Fibroblast of lung (primary cell): Measurements from ENCODE around the gene TAF5L. TPM values are rescaled to one million over a fixed set of nuclear protein-coding genes. Genes with fewer than 3 reads are reported as not detected.

Source experiments
- DNase-seq, 2 donors: peaks; one replicate each; pipeline versions ENCODE4 v3.0.0 to v3.0.0-alpha.2; 2010; ENCODE audit warnings: low read depth in 2 of 2
- H2AFZ ChIP-seq: 2 replicates; pipeline ENCODE4 v1.5.1; 2012; ENCODE audit warnings: low read length, control low read depth, inconsistent platforms
- H3K27ac ChIP-seq: 2 replicates; pipeline ENCODE4 v1.5.1; 2011; ENCODE audit warnings: low read length, control low read depth; ENCODE audit not compliant: insufficient read depth
- H3K27me3 ChIP-seq: 2 replicates; pipeline ENCODE4 v1.5.1; 2011; ENCODE audit warnings: mild to moderate bottlenecking, low read length; ENCODE audit not compliant: control insufficient read depth, insufficient read depth
- H3K36me3 ChIP-seq: 2 replicates; pipeline ENCODE4 v1.5.1; 2011; ENCODE audit warnings: low read length; ENCODE audit not compliant: control insufficient read depth, insufficient read depth
- H3K4me1 ChIP-seq: 2 replicates; pipeline ENCODE4 v1.5.1; 2011; ENCODE audit warnings: low read length; ENCODE audit not compliant: control insufficient read depth, insufficient read depth; ENCODE audit errors: extremely low read depth
- H3K4me2 ChIP-seq: 2 replicates; pipeline ENCODE4 v1.5.1; 2011; ENCODE audit warnings: low read length, control low read depth; ENCODE audit not compliant: insufficient read depth; ENCODE audit errors: extremely low read depth
- H3K4me3 ChIP-seq, 4 experiments: fragments of 200-600 bp in 1 of 4; sonication (generic) in 1 of 4; replicated peaks in 1 of 4; 2 replicates each; pipeline ENCODE4 v1.5.1; 2011 to 2016; ENCODE audit warnings: low read length in 4 of 4, low read depth in 3 of 4, mild to moderate bottlenecking in 3 of 4, control low read depth in 2 of 4, inconsistent platforms in 1 of 4, mixed read lengths in 1 of 4; ENCODE audit not compliant: insufficient read depth in 1 of 4; ENCODE audit errors: control extremely low read depth in 1 of 4
- H3K79me2 ChIP-seq: 2 replicates; pipeline ENCODE4 v1.5.1; 2012; ENCODE audit warnings: mild to moderate bottlenecking, low read length, inconsistent platforms; ENCODE audit not compliant: control insufficient read depth, insufficient read depth
- H3K9ac ChIP-seq: 2 replicates; pipeline ENCODE4 v1.5.1; 2011; ENCODE audit warnings: mild to moderate bottlenecking, low read length, control low read depth; ENCODE audit not compliant: insufficient read depth
- H3K9me3 ChIP-seq: 2 replicates; pipeline ENCODE4 v1.5.1; 2012; ENCODE audit warnings: low read depth, low read length; ENCODE audit not compliant: control insufficient read depth, insufficient read depth
- H4K20me1 ChIP-seq: 2 replicates; pipeline ENCODE4 v1.5.1; 2011; ENCODE audit warnings: low read length; ENCODE audit not compliant: control insufficient read depth, insufficient read depth; ENCODE audit errors: extremely low read depth
- CTCF ChIP-seq, 2 donors: IDR thresholded peaks in 1 of 2; conservative IDR thresholded peaks in 1 of 2; 1 replicate in 1 of 2; 2 replicates in 1 of 2; pipeline ENCODE4 v1.5.1; 2011 to 2012; ENCODE audit warnings: low read length in 2 of 2, control low read depth in 1 of 2, inconsistent platforms in 1 of 2, low read depth in 1 of 2, mild to moderate bottlenecking in 1 of 2
- EZH2 ChIP-seq: IDR thresholded peaks from 2 replicates; pipeline ENCODE4 v1.5.1; 2012; ENCODE audit warnings: low read length, control low read depth, mild to moderate bottlenecking; ENCODE audit errors: missing control alignments
- polyA plus RNA-seq, 2 donors: library from polyadenylated mRNA; depleted of rRNA in 1 of 2; stranded (reverse) in 1 of 2; unstranded in 1 of 2; fragments of >200 nt; gene quantifications; 2 replicates each; pipeline ENCODE4 v1.2.1, GENCODE V29; 2011 to 2012; ENCODE audit warnings: missing spikeins in 1 of 2
- total RNA-seq: library from RNA; depleted of rRNA; stranded (reverse); fragments of >200 nt; gene quantifications from 2 replicates; pipeline ENCODE4 v1.2.1, GENCODE V29; 2014

The TAF5L gene
- total and polyA plus RNA-seq, 2 donors (not counting 1 experiment from before 2014, with no cell fraction given): 17.3 to 18.6 TPM

GRCh38 chr1:229636042-229636441 lies 10.1 kb upstream of the TAF5L start:
- Histone ChIP-seq H3K27ac (no peak overlapping the region), H3K4me2 (no peak overlapping the region), H3K4me1 (no peaks in the 10 kb centered on the region), H4K20me1 (no peaks in the 10 kb centered on the region), H3K27me3 (no peaks in the 10 kb centered on the region), H3K4me3 (no peak overlapping the region), H3K36me3 (peaks cover 6% of the 10 kb centered on the region), H3K9me3 (no peaks in the 10 kb centered on the region), H2AFZ (no peak overlapping the region), H3K9ac (no peak overlapping the region), H3K79me2 (peaks cover 9% of the 10 kb centered on the region)
- no peak for DNase-seq
- TF ChIP-seq CTCF (conservative IDR thresholded peaks at IDR 0.05 in 1 of 2, IDR thresholded peaks at IDR 0.05 in 1 of 2; ENCODE audit: low read depth in 1 of 2, low read length in 2 of 2): no peak
- TF ChIP-seq EZH2: no peak

- DNase-seq: no peak
- no peaks in the 10 kb centered on the region for H3K27me3 ChIP-seq
- TF ChIP-seq CTCF (conservative IDR thresholded peaks at IDR 0.05 in 1 of 2, IDR thresholded peaks at IDR 0.05 in 1 of 2; ENCODE audit: low read depth in 1 of 2, low read length in 2 of 2) (no peak), EZH2 (no peak)
- peaks cover 6% of the 10 kb centered on the region for H3K36me3 ChIP-seq
- H2AFZ ChIP-seq: no peak overlapping the region
- H3K27ac ChIP-seq: no peak overlapping the region
- H3K79me2 ChIP-seq: peaks cover 41% of the 10 kb centered on the region
- peaks cover 2% of the 10 kb centered on the region for H3K4me1 ChIP-seq
- no peak overlapping the region for H3K4me2 ChIP-seq
- no peaks in the 10 kb centered on the region for H3K9me3 ChIP-seq
- no peak overlapping the region for H3K9ac ChIP-seq
- H4K20me1 ChIP-seq: no peaks in the 10 kb centered on the region
- no peak overlapping the region for H3K4me3 ChIP-seq
Observed at GRCh38 chr1:229631966-229632365, 6.0 kb upstream of the TAF5L start.

GRCh38 chr1:229631148-229631547 lies 5.2 kb upstream of the TAF5L start:
- no peak overlapping the region for H2AFZ ChIP-seq
- no peak overlapping the region for H3K4me3 ChIP-seq
- no peaks in the 10 kb centered on the region for H4K20me1 ChIP-seq
- H3K79me2 ChIP-seq: peaks cover 49% of the 10 kb centered on the region
- no peaks in the 10 kb centered on the region for H3K27me3 ChIP-seq
- H3K4me1 ChIP-seq: peaks cover 2% of the 10 kb centered on the region
- TF ChIP-seq EZH2 (no peak), CTCF (conservative IDR thresholded peaks at IDR 0.05 in 1 of 2, IDR thresholded peaks at IDR 0.05 in 1 of 2; ENCODE audit: low read depth in 1 of 2, low read length in 2 of 2) (no peak)
- DNase-seq: no peak
- no peaks in the 10 kb centered on the region for H3K9me3 ChIP-seq
- no peak overlapping the region for H3K4me2 ChIP-seq
- peaks cover 5% of the 10 kb centered on the region for H3K36me3 ChIP-seq
- no peak overlapping the region for H3K27ac ChIP-seq
- no peak overlapping the region for H3K9ac ChIP-seq
